HepG2 (cell line): ENCODE data around the gene SLC25A45. TPM values are rescaled to one million over a fixed set of nuclear protein-coding genes. Genes with fewer than 3 reads are reported as not detected.
A peak's percentile ranks its signal among the peaks of the same experiment; 100 is the strongest.

Experiments used
- ATAC-seq: fragments of 200-7000 bp; cut with Tn5 transposase; 3 replicates; pipeline ENCODE4 v1.9.1; 2020; ENCODE audit warnings: mild to moderate bottlenecking, moderate library complexity
- BruUV-seq: library from RNA; stranded (reverse); fragments of 400-500 nt; replicated peaks from 2 replicates; lab custom pipeline; 2021; lab: Mats Ljungman, UMichigan
- CTCF ChIA-PET: fragments of 300-600 bp; formaldehyde crosslinking; extraction: SDS; loops from one replicate; lab custom pipeline; 2021; ENCODE audit warnings: low total read pairs, inconsistent platforms, low intra/inter-chr PET ratio; lab: Yijun Ruan, JAX
- POLR2A ChIA-PET: fragments of 350-600 bp; sonication (Branson Sonifier 250); formaldehyde crosslinking; loops from one replicate; lab custom pipeline; 2020; ENCODE audit warnings: antibody characterized with exemption, inconsistent platforms; lab: Yijun Ruan, JAX
- DNase-seq: peaks from one replicate; pipeline ENCODE4 v3.0.0-alpha.2; 2015; ENCODE audit warnings: low spot score
- FAIRE-seq: peaks from 3 replicates; lab custom pipeline; 2011; peaks lifted over from hg19 to GRCh38; lab: Jason Lieb, UNC
- H2AFZ ChIP-seq: one replicate; pipeline ENCODE4 v1.6.1; 2011; ENCODE audit warnings: low read length, inconsistent platforms
- H3K27ac ChIP-seq: fragments of 300-600 bp; 3 replicates; pipeline ENCODE4 v1.8.0; 2011; ENCODE audit warnings: mixed run types, mild to moderate bottlenecking, mixed read lengths, low read length, inconsistent platforms; ENCODE audit not compliant: insufficient read depth; ENCODE audit errors: extremely low read length
- H3K27me3 ChIP-seq, 2 experiments: fragments of 200-600 bp in 1 of 2; 2 replicates in 1 of 2; 3 replicates in 1 of 2; pipeline versions ENCODE4 v1.6.0 to v1.8.0; 2011; ENCODE audit warnings: low read length in 2 of 2, mild to moderate bottlenecking in 2 of 2, moderate library complexity in 2 of 2, inconsistent platforms in 1 of 2; ENCODE audit not compliant: insufficient read depth in 2 of 2, control insufficient read depth in 1 of 2
- H3K36me3 ChIP-seq, 2 experiments: fragments of 200-600 bp in 1 of 2; replicated peaks in 1 of 2; 2 replicates in 1 of 2; 3 replicates in 1 of 2; pipeline versions ENCODE4 v1.5.1 to v1.8.0; 2011; ENCODE audit warnings: low read length in 2 of 2, inconsistent platforms in 1 of 2; ENCODE audit not compliant: insufficient read depth in 2 of 2, control insufficient read depth in 1 of 2
- H3K4me1 ChIP-seq: 2 replicates; pipeline ENCODE4 v1.5.1; 2012; ENCODE audit warnings: low read length, inconsistent platforms; ENCODE audit not compliant: insufficient read depth
- H3K4me2 ChIP-seq: 2 replicates; pipeline ENCODE4 v1.6.0; 2011; ENCODE audit warnings: low read depth, low read length, inconsistent platforms
- H3K4me3 ChIP-seq, 3 experiments: fragments of 200-600 bp in 1 of 3; sonication (generic), shearing (Covaris generic) in 1 of 3; replicated peaks in 1 of 3; 2 replicates each; pipeline ENCODE4 v1.5.1; 2011 to 2016; ENCODE audit warnings: low read length in 3 of 3, inconsistent platforms in 2 of 3, low read depth in 2 of 3, mild to moderate bottlenecking in 2 of 3, control low read depth in 1 of 3, mixed read lengths in 1 of 3; ENCODE audit not compliant: insufficient read depth in 1 of 3
- H3K79me2 ChIP-seq: one replicate; pipeline ENCODE4 v1.6.1; 2011; ENCODE audit warnings: low read length, inconsistent platforms; ENCODE audit not compliant: insufficient read depth
- H3K9ac ChIP-seq: 2 replicates; pipeline ENCODE4 v1.6.0; 2011; ENCODE audit warnings: mild to moderate bottlenecking, low read depth, low read length, inconsistent platforms; ENCODE audit not compliant: insufficient read depth
- H3K9me3 ChIP-seq: 2 replicates; pipeline ENCODE4 v1.5.1; 2012; ENCODE audit warnings: mild to moderate bottlenecking, low read length
- H4K20me1 ChIP-seq: 2 replicates; pipeline ENCODE4 v1.6.0; 2011; ENCODE audit warnings: inconsistent platforms, mild to moderate bottlenecking, low read length, moderate library complexity; ENCODE audit not compliant: insufficient read depth
- KLF11 ChIP-seq: IDR thresholded peaks from 2 replicates; pipeline ENCODE4 v1.6.1; 2016; ENCODE audit warnings: missing compliant biosample characterization
- MTA1 ChIP-seq: sonication (generic); formaldehyde crosslinking; IDR thresholded peaks from 2 replicates; pipeline ENCODE4 v1.4.0; 2020; ENCODE audit warnings: missing genetic modification reagents, mild to moderate bottlenecking, borderline replicate concordance
- NFKBIZ ChIP-seq: IDR thresholded peaks from 2 replicates; pipeline ENCODE4 v1.6.1; 2018; ENCODE audit warnings: missing genetic modification reagents, missing compliant biosample characterization
- POLR2A ChIP-seq, 2 experiments: IDR thresholded peaks; 2 replicates each; pipeline ENCODE4 v1.6.1; 2011; ENCODE audit warnings: low read depth in 2 of 2, low read length in 2 of 2, mild to moderate bottlenecking in 1 of 2, moderate library complexity in 1 of 2; ENCODE audit not compliant: insufficient read depth in 1 of 2
- POLR2AphosphoS5 ChIP-seq: IDR thresholded peaks from 2 replicates; pipeline ENCODE4 v1.6.1; 2012; ENCODE audit warnings: low read depth, low read length
- ZC3H4 ChIP-seq: sonication (generic); formaldehyde crosslinking; IDR thresholded peaks from 2 replicates; pipeline ENCODE4 v1.4.0; 2020; ENCODE audit warnings: missing genetic modification reagents, borderline replicate concordance
- ZSCAN9 ChIP-seq: IDR thresholded peaks from 2 replicates; pipeline ENCODE4 v1.6.1; 2016; ENCODE audit warnings: borderline replicate concordance
- WGBS: methylation state at CpG from one replicate; pipeline ENCODE4 v1.1.6; 2017; ENCODE audit warnings: low lambda C conversion rate; 5-methylcytosine and 5-hydroxymethylcytosine counted together
- in situ Hi-C: cut with HindIII; loops from 2 replicates; pipeline ENCODE4 v1.10.0; 2017; ENCODE audit warnings: low pct_unique_long_range_greater_than_20kb; ENCODE audit not compliant: extremely low pct_ligation_motif_present
- intact Hi-C: fragments of 100-400 bp; cut with micrococcal nuclease; formaldehyde crosslinking; loops from one replicate; pipeline ENCODE4 v1.10.0; 2022; ENCODE audit not compliant: unreplicated experiment
- polyA plus RNA-seq, 8 experiments: library from polyadenylated mRNA; depleted of rRNA in 3 of 8; stranded (reverse) in 7 of 8; unstranded in 1 of 8; fragments of >200 nt; fragmentation: Illumina TruSeq in 4 of 8; extraction: Trizol in 4 of 8; gene quantifications; 2 replicates each; pipeline versions ENCODE4 v1.2.1 to v1.2.3, GENCODE V29; 2011 to 2016; ENCODE audit warnings: low read depth in 4 of 8, missing spikeins in 1 of 8, mixed read lengths in 1 of 8; ENCODE audit not compliant: insufficient read depth in 1 of 8
- total RNA-seq, 5 experiments: library from RNA; depleted of rRNA; stranded (reverse); fragments of >200 nt; fragmentation: Illumina TruSeq; extraction: Trizol; gene quantifications; 2 replicates each; pipeline ENCODE4 v1.2.3, GENCODE V29; 2016; ENCODE audit warnings: low read depth in 1 of 5
- TF ChIP-seq, protein P1 (sequence below): sonication (generic); formaldehyde crosslinking; IDR thresholded peaks from 2 replicates; pipeline ENCODE4 v1.4.0; 2020; ENCODE audit warnings: missing genetic modification reagents
- TF ChIP-seq, protein P2 (sequence below): sonication (generic); formaldehyde crosslinking; IDR thresholded peaks from 2 replicates; pipeline ENCODE4 v1.4.0; 2020; ENCODE audit warnings: missing genetic modification reagents, mild to moderate bottlenecking, borderline replicate concordance

The SLC25A45 gene
- total and polyA plus RNA-seq, 2 of the 13 experiments (the other 11 are each of a cell fraction or from before 2014, with no cell fraction given): 1.2 to 3.4 TPM

- H3K36me3 ChIP-seq: no peaks in the 10 kb centered on the region; a peak in 2 of 5 replicates
- TSS peak; percentile 0 for BruUV-seq
- no peak for TF ChIP-seq KLF11
- no peak for TF ChIP-seq MTA1 (CRISPR knock-in tag)
- TF ChIP-seq, protein P1, sequence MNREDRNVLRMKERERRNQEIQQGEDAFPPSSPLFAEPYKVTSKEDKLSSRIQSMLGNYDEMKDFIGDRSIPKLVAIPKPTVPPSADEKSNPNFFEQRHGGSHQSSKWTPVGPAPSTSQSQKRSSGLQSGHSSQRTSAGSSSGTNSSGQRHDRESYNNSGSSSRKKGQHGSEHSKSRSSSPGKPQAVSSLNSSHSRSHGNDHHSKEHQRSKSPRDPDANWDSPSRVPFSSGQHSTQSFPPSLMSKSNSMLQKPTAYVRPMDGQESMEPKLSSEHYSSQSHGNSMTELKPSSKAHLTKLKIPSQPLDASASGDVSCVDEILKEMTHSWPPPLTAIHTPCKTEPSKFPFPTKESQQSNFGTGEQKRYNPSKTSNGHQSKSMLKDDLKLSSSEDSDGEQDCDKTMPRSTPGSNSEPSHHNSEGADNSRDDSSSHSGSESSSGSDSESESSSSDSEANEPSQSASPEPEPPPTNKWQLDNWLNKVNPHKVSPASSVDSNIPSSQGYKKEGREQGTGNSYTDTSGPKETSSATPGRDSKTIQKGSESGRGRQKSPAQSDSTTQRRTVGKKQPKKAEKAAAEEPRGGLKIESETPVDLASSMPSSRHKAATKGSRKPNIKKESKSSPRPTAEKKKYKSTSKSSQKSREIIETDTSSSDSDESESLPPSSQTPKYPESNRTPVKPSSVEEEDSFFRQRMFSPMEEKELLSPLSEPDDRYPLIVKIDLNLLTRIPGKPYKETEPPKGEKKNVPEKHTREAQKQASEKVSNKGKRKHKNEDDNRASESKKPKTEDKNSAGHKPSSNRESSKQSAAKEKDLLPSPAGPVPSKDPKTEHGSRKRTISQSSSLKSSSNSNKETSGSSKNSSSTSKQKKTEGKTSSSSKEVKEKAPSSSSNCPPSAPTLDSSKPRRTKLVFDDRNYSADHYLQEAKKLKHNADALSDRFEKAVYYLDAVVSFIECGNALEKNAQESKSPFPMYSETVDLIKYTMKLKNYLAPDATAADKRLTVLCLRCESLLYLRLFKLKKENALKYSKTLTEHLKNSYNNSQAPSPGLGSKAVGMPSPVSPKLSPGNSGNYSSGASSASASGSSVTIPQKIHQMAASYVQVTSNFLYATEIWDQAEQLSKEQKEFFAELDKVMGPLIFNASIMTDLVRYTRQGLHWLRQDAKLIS (CRISPR knock-in tag): 0 out of 2 replicates have a peak, but pooled peaks have one; percentile 89
- TF ChIP-seq NFKBIZ: no peak
- TF ChIP-seq, protein P2, sequence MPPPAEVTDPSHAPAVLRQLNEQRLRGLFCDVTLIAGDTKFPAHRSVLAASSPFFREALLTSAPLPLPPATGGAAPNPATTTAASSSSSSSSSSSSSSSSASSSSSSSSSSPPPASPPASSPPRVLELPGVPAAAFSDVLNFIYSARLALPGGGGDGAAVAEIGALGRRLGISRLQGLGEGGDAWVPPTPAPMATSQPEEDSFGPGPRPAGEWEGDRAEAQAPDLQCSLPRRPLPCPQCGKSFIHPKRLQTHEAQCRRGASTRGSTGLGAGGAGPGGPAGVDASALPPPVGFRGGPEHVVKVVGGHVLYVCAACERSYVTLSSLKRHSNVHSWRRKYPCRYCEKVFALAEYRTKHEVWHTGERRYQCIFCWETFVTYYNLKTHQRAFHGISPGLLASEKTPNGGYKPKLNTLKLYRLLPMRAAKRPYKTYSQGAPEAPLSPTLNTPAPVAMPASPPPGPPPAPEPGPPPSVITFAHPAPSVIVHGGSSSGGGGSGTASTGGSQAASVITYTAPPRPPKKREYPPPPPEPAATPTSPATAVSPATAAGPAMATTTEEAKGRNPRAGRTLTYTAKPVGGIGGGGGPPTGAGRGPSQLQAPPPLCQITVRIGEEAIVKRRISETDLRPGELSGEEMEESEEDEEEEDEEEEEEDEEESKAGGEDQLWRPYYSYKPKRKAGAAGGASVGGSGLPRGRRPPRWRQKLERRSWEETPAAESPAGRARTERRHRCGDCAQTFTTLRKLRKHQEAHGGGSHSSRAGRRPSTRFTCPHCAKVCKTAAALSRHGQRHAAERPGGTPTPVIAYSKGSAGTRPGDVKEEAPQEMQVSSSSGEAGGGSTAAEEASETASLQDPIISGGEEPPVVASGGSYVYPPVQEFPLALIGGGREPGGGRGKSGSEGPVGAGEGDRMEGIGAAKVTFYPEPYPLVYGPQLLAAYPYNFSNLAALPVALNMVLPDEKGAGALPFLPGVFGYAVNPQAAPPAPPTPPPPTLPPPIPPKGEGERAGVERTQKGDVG (CRISPR knock-in tag): no peak
- TF ChIP-seq POLR2A (IDR thresholded peaks at IDR 0.05; ENCODE audit: insufficient read depth in 1 of 2, low read depth in 2 of 2, low read length in 2 of 2): peak in 1 of 2 experiments; percentile 95; a peak in 2 of 4 replicates
- peak; percentile 5; the same call in 1 of the 2 replicates for TF ChIP-seq ZSCAN9 (CRISPR knock-in tag)
- peak; percentile 84 for TF ChIP-seq ZC3H4 (CRISPR knock-in tag)
- TF ChIP-seq POLR2AphosphoS5: peak; percentile 11; the same call in 1 of the 2 replicates
Measured at GRCh38 chr11:65426839-65427690, 44.6 kb upstream of the SLC25A45 start.

More at GRCh38 chr11:65426839-65427690, 44.6 kb upstream of the SLC25A45 start:
- Histone ChIP-seq H3K27ac (peak overlapping the region; percentile 100), H3K4me2 (peak overlapping the region; percentile 95), H3K27me3 (no peaks in the 10 kb centered on the region; a peak in 1 of 5 replicates), H3K79me2 (peaks cover 88% of the 10 kb centered on the region), H3K9ac (peak overlapping the region; percentile 100), H2AFZ (no peak overlapping the region), H3K4me1 (peaks cover 59% of the 10 kb centered on the region), H3K4me3 (peak overlapping the region; percentile 91 to 94 (median 93)), H4K20me1 (peaks cover 94% of the 10 kb centered on the region), H3K9me3 (no peaks in the 10 kb centered on the region)
- WGBS: 13% methylated on average over 7 of the region's 10 CpGs
- FAIRE-seq: peak; percentile 39
- peak; percentile 15 for ATAC-seq
- in situ Hi-C loops (no loop called here), intact Hi-C loops (loop anchor here (1.0 kb wide), 1 partner anchor 9 kb away; no protein-coding TSS in a partner anchor)
- no peak for DNase-seq
- ChIA-PET CTCF (no interaction called here), POLR2A (interaction anchor here (0.7 to 17.8 kb wide), 8 partner anchors 9 to 76 kb away, joined by 3 to 952 read pairs (median 51); partner anchors contain the start of genes FRMD8, MALAT1 and SLC25A45)
